Smooth muscle cell (in vitro differentiated cells): ENCODE data around the gene RPRD2. TPM values are rescaled to one million over a fixed set of nuclear protein-coding genes. Genes with fewer than 3 reads are reported as not detected.

Source experiments
- DNase-seq: peaks from one replicate; lab custom pipeline; 2025; ENCODE audit not compliant: unreplicated experiment; lab: John Stamatoyannopoulos, UW
- H2AFZ ChIP-seq: fragments of 200-600 bp; sonication (generic); 2 replicates; pipeline ENCODE4 v1.6.0; 2016; ENCODE audit warnings: antibody characterized with exemption, low read depth, mild to moderate bottlenecking
- H3F3A ChIP-seq: fragments of 200-600 bp; sonication (generic); 2 replicates; pipeline ENCODE4 v1.6.0; 2017; ENCODE audit warnings: antibody characterized with exemption, low read depth
- H3K27ac ChIP-seq: fragments of 200-600 bp; sonication (generic); 2 replicates; pipeline ENCODE4 v1.5.1; 2016; ENCODE audit warnings: low read depth, mild to moderate bottlenecking
- H3K27me3 ChIP-seq: fragments of 200-600 bp; sonication (generic); 2 replicates; pipeline ENCODE4 v1.6.1; 2016; ENCODE audit warnings: low read depth, mild to moderate bottlenecking
- H3K36me3 ChIP-seq: fragments of 200-600 bp; sonication (generic); 2 replicates; pipeline ENCODE4 v1.5.1; 2016; ENCODE audit warnings: low read depth
- H3K4me1 ChIP-seq: fragments of 200-600 bp; sonication (generic); 2 replicates; pipeline ENCODE4 v1.5.1; 2016; ENCODE audit warnings: low read depth
- H3K4me2 ChIP-seq: fragments of 200-600 bp; sonication (generic); 2 replicates; pipeline ENCODE4 v1.6.0; 2016; ENCODE audit warnings: mild to moderate bottlenecking
- H3K4me3 ChIP-seq: fragments of 200-600 bp; sonication (generic); 2 replicates; pipeline ENCODE4 v1.5.1; 2016; ENCODE audit warnings: mild to moderate bottlenecking
- H3K79me2 ChIP-seq: fragments of 200-600 bp; sonication (generic); 2 replicates; pipeline ENCODE4 v1.6.0; 2016; ENCODE audit warnings: low read depth, mild to moderate bottlenecking
- H3K9ac ChIP-seq: fragments of 200-600 bp; sonication (generic); 2 replicates; pipeline ENCODE4 v1.6.0; 2016; ENCODE audit warnings: low read depth
- H3K9me3 ChIP-seq: fragments of 200-600 bp; sonication (generic); replicated peaks from 2 replicates; pipeline ENCODE4 v1.5.1; 2016; ENCODE audit warnings: low read depth
- H4K20me1 ChIP-seq: fragments of 200-600 bp; sonication (generic); 2 replicates; pipeline ENCODE4 v1.6.0; 2016; ENCODE audit warnings: low read depth
- WGBS: methylation state at CpG from one replicate; pipeline ENCODE4 v1.1.7; 2016; ENCODE audit warnings: low lambda C conversion rate; 5-methylcytosine and 5-hydroxymethylcytosine counted together
- polyA plus RNA-seq: library from polyadenylated mRNA; unstranded; fragments of >200 nt; fragmentation: Nextera tagmentation; extraction: Ambion mirVana; gene quantifications from 2 replicates; pipeline ENCODE4 v1.2.1, GENCODE V29; 2016
- total RNA-seq: library from RNA; depleted of rRNA; stranded (reverse); fragments of >200 nt; gene quantifications from 2 replicates; pipeline ENCODE4 v1.2.3, GENCODE V29; 2014
- TF ChIP-seq, protein P1 (sequence below): fragments of 200-600 bp; sonication (generic); IDR thresholded peaks from 2 replicates; pipeline ENCODE4 v1.5.1; 2017; ENCODE audit warnings: borderline replicate concordance, mild to moderate bottlenecking, antibody characterized with exemption; ENCODE audit not compliant: insufficient read depth, poor library complexity, severe bottlenecking

The RPRD2 gene
- total and polyA plus RNA-seq, 2 experiments from 2014 or later, result 14.2 to 17.1 TPM

DNA sequence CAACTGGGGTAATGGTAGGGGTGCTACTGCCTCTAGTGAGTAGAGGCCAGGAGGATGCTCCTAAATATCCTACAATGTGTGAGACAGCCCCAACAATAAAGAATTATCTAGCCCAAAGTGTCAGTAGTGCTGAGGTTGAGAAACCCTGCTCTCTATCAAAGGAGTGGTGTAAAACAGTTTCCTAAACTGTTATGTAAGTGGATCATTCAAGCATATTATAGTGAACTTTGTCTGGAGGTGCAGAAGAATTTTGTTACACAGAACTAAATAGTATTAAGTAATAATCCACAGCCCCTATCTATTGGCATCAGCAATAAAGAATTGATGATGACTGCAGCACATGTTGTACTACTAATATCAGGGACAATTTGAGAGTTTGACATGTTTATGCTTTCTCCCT lies 103.0 kb downstream of the RPRD2 start:
- no peaks in the 10 kb centered on the region for H3K9me3 ChIP-seq
- no peaks in the 10 kb centered on the region for H3F3A ChIP-seq
- H3K27me3 ChIP-seq, result no peaks in the 10 kb centered on the region
- peaks cover 22% of the 10 kb centered on the region for H3K36me3 ChIP-seq
- H3K79me2 ChIP-seq, result no peaks in the 10 kb centered on the region
- no peak for DNase-seq
- H4K20me1 ChIP-seq, result no peaks in the 10 kb centered on the region
- H2AFZ ChIP-seq, result no peak overlapping the region
- H3K4me1 ChIP-seq, result no peaks in the 10 kb centered on the region
- TF ChIP-seq, protein P1, sequence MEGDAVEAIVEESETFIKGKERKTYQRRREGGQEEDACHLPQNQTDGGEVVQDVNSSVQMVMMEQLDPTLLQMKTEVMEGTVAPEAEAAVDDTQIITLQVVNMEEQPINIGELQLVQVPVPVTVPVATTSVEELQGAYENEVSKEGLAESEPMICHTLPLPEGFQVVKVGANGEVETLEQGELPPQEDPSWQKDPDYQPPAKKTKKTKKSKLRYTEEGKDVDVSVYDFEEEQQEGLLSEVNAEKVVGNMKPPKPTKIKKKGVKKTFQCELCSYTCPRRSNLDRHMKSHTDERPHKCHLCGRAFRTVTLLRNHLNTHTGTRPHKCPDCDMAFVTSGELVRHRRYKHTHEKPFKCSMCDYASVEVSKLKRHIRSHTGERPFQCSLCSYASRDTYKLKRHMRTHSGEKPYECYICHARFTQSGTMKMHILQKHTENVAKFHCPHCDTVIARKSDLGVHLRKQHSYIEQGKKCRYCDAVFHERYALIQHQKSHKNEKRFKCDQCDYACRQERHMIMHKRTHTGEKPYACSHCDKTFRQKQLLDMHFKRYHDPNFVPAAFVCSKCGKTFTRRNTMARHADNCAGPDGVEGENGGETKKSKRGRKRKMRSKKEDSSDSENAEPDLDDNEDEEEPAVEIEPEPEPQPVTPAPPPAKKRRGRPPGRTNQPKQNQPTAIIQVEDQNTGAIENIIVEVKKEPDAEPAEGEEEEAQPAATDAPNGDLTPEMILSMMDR, result no peak
- no peak overlapping the region for H3K4me3 ChIP-seq
- H3K9ac ChIP-seq, result no peak overlapping the region
- no peak overlapping the region for H3K27ac ChIP-seq
- H3K4me2 ChIP-seq, result no peak overlapping the region

DNA sequence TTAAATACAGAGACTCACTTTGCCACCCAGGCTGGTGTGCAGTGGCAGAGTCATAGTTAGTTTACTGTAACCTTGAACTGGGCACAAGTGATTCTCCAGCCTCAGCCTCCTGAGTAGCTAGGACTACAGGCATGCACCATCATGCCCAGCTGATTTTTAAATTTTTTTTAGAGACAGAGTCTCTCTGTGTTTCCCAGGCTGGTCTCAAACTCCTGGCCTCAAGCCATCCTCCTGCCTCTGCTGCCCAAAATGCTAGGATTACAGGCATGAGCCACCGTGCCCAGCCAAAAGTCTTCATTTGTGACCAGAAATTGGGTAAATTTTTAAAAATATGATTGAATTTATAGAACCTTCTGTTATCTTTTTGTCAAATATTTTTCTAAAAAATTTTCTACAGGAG lies 105.3 kb downstream of the RPRD2 start:
- no peak for DNase-seq
- Histone ChIP-seq H3K9ac (no peak overlapping the region), H3K27me3 (no peaks in the 10 kb centered on the region), H2AFZ (no peak overlapping the region), H3K27ac (no peak overlapping the region), H3K4me3 (no peak overlapping the region), H3K36me3 (peaks cover 22% of the 10 kb centered on the region), H3K79me2 (no peaks in the 10 kb centered on the region), H3K4me1 (no peaks in the 10 kb centered on the region), H4K20me1 (no peaks in the 10 kb centered on the region), H3K9me3 (no peaks in the 10 kb centered on the region), H3F3A (no peaks in the 10 kb centered on the region), H3K4me2 (no peak overlapping the region)
- TF ChIP-seq, protein P1, result no peak
- WGBS, result 100% methylated on average over 1 of the region's 1 CpG

DNA sequence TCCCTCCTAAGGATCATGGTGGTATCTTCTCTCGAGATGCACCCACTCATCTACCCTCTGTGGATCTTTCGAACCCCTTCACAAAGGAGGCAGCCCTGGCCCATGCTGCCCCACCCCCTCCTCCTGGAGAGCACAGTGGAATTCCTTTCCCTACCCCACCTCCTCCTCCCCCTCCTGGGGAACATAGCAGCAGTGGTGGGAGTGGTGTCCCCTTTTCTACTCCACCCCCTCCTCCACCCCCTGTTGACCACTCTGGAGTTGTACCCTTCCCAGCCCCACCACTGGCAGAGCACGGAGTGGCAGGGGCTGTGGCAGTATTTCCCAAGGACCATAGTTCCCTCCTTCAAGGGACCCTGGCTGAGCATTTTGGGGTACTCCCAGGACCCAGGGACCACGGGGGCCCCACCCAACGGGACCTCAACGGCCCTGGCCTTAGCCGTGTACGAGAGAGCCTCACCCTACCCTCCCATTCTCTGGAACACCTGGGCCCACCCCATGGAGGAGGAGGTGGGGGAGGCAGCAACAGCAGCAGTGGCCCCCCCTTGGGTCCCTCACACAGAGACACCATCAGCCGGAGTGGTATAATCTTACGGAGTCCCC lies 108.8 kb downstream of the RPRD2 start:
- H4K20me1 ChIP-seq, result no peaks in the 10 kb centered on the region
- H3K4me1 ChIP-seq, result peaks cover 4% of the 10 kb centered on the region
- H3K4me2 ChIP-seq, result no peak overlapping the region
- 96% methylated on average over 10 of the region's 10 CpGs for WGBS
- H3K27ac ChIP-seq, result no peak overlapping the region
- no peaks in the 10 kb centered on the region for H3K9me3 ChIP-seq
- H3K27me3 ChIP-seq, result no peaks in the 10 kb centered on the region
- TF ChIP-seq, protein P1, result no peak
- peaks cover 14% of the 10 kb centered on the region for H3K36me3 ChIP-seq
- no peaks in the 10 kb centered on the region for H3K79me2 ChIP-seq
- peaks cover 7% of the 10 kb centered on the region for H3F3A ChIP-seq
- DNase-seq, result no peak
- no peak overlapping the region for H3K9ac ChIP-seq
- H3K4me3 ChIP-seq, result no peak overlapping the region
- H2AFZ ChIP-seq, result no peak overlapping the region

DNA sequence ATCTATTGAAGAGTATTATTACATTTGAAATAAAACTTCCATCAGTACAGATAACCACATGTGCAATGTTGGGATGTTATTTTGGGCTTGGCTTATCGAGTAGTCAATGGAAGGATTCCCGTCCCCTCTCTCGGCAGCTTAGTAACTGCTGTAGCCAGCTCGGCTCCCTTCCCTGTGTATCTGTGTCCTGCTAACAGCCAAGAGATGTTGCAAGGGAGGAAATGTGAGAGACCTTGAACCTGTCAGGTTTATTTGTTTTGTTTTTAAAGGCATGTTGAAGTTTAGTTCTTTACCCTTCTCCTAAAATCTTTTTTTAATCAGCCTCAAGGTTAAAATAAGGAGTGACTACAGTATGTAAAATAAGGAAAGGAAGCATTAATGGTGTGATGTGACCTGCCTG lies 109.7 kb downstream of the RPRD2 start:
- no peaks in the 10 kb centered on the region for H3K79me2 ChIP-seq
- no peak overlapping the region for H3K9ac ChIP-seq
- TF ChIP-seq, protein P1, result no peak
- H3K36me3 ChIP-seq, result peaks cover 14% of the 10 kb centered on the region
- no peak overlapping the region for H2AFZ ChIP-seq
- no peak overlapping the region for H3K4me3 ChIP-seq
- H4K20me1 ChIP-seq, result no peaks in the 10 kb centered on the region
- H3K4me1 ChIP-seq, result peaks cover 4% of the 10 kb centered on the region
- peaks cover 7% of the 10 kb centered on the region for H3F3A ChIP-seq
- H3K4me2 ChIP-seq, result no peak overlapping the region
- DNase-seq, result no peak
- 95% methylated on average over 4 of the region's 4 CpGs for WGBS
- no peaks in the 10 kb centered on the region for H3K27me3 ChIP-seq
- H3K9me3 ChIP-seq, result no peaks in the 10 kb centered on the region
- H3K27ac ChIP-seq, result no peak overlapping the region
